Activated B cell treated with CpG ODN at 0.5 μM for 24 hours (primary cell): ENCODE data around the gene HSD11B1L. TPM values are rescaled to one million over a fixed set of nuclear protein-coding genes. Genes with fewer than 3 reads are reported as not detected.
"Not testable (repeated sequence)": the region's sequence is repeated elsewhere in the genome, so short reads cannot be mapped to it uniquely, and the experiment has no call there.

Experiments
- ATAC-seq: fragments of 200-7000 bp; cut with Tn5 transposase; one replicate; pipeline ENCODE4 v1.10.0; 2021; ENCODE audit warnings: low read depth, mild to moderate bottlenecking, moderate library complexity
- CTCF ChIA-PET: fragments of 350-600 bp; sonication (Branson Sonifier 250); formaldehyde crosslinking; loops from one replicate; lab custom pipeline; 2021; ENCODE audit warnings: antibody characterized with exemption; lab: Charles Lee
- POLR2A ChIA-PET: fragments of 350-600 bp; sonication (Branson Sonifier 250); formaldehyde crosslinking; loops from one replicate; lab custom pipeline; 2021; ENCODE audit warnings: antibody characterized with exemption; lab: Charles Lee
- DNase-seq: peaks from one replicate; pipeline ENCODE4 v3.0.0; 2022
- H3K27ac Mint-ChIP-seq: one replicate; pipeline ENCODE4 v1.8.0; 2020; ENCODE audit warnings: mixed read lengths
- H3K27me3 Mint-ChIP-seq: one replicate; pipeline ENCODE4 v1.8.0; 2021; ENCODE audit warnings: mixed read lengths
- H3K36me3 Mint-ChIP-seq: one replicate; pipeline ENCODE4 v1.8.0; 2021; ENCODE audit warnings: low read depth, mixed read lengths
- H3K4me1 Mint-ChIP-seq: one replicate; pipeline ENCODE4 v1.8.0; 2021; ENCODE audit warnings: mixed read lengths
- H3K4me3 Mint-ChIP-seq: one replicate; pipeline ENCODE4 v1.8.0; 2020; ENCODE audit warnings: mild to moderate bottlenecking, mixed read lengths
- H3K9me3 Mint-ChIP-seq: one replicate; pipeline ENCODE4 v1.8.0; 2020; ENCODE audit warnings: mixed read lengths
- intact Hi-C: fragments of 100-400 bp; cut with micrococcal nuclease; formaldehyde crosslinking; loops from one replicate; pipeline ENCODE4 v1.15.1; 2024
- total RNA-seq: library from RNA; stranded (reverse); gene quantifications from 2 replicates; pipeline ENCODE4 v1.2.3, GENCODE V29; 2022
- TF ChIP-seq, protein P1 (sequence below): fragments of 200-600 bp; IDR thresholded peaks from one replicate; pipeline ENCODE4 v1.8.0; 2022; ENCODE audit warnings: antibody characterized with exemption, mild to moderate bottlenecking

The HSD11B1L gene
- total RNA-seq, 1 donor from 2014 or later, result 1.5 TPM

DNA sequence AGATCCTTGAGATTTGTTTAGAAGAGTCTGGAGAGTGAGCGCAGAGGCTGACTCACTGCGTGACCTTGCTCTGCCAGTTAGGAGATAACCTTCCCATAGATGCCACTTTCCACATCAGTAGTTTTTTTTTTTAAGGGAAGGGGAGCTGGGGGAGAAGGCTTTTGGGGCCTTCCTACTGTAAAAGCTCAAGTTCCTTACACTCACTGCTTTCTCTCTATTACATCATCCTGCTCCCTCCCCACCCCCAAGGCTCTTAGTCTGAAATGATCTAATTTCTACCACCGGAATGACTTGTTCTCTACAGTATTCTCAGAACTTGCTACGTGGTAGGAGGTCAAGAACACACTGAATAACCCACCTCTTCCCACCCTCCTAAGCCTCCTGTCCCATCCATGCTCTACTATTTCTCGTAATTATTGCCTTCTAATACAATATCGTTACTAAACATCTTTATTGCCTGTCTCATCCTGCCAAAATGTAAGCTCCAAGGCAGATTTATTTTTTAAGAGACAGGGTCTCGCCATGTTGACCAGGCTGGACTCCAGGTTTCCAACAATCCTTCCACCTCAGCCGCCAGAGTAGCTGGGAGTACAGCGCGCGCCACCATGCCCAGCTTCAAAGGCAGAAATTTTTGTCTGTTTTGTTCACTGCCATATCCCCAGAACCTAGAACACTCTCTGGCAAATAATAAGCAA is 37.9 kb downstream of the HSD11B1L start:
- no peak for ATAC-seq
- Mint-ChIP-seq H3K27me3 (no peaks in the 10 kb centered on the region), H3K27ac (peak overlapping the region; percentile 70), H3K4me1 (peaks cover 27% of the 10 kb centered on the region), H3K36me3 (peaks cover 24% of the 10 kb centered on the region), H3K9me3 (no peaks in the 10 kb centered on the region), H3K4me3 (peak overlapping the region; percentile 89)
- DNase-seq, result no peak
- ChIA-PET CTCF (interaction anchor here (0.9 kb wide), 1 partner anchor 28 kb away, joined by 3 read pairs; no protein-coding TSS in a partner anchor), POLR2A (interaction anchor here (0.5 to 6.5 kb wide), 7 partner anchors 9 to 186 kb away, joined by 3 to 102 read pairs (median 6); partner anchors contain the start of genes DUS3L, RPL36, SAFB and SAFB2)
- TF ChIP-seq, protein P1, sequence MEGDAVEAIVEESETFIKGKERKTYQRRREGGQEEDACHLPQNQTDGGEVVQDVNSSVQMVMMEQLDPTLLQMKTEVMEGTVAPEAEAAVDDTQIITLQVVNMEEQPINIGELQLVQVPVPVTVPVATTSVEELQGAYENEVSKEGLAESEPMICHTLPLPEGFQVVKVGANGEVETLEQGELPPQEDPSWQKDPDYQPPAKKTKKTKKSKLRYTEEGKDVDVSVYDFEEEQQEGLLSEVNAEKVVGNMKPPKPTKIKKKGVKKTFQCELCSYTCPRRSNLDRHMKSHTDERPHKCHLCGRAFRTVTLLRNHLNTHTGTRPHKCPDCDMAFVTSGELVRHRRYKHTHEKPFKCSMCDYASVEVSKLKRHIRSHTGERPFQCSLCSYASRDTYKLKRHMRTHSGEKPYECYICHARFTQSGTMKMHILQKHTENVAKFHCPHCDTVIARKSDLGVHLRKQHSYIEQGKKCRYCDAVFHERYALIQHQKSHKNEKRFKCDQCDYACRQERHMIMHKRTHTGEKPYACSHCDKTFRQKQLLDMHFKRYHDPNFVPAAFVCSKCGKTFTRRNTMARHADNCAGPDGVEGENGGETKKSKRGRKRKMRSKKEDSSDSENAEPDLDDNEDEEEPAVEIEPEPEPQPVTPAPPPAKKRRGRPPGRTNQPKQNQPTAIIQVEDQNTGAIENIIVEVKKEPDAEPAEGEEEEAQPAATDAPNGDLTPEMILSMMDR, result no peak
- intact Hi-C loops, result no loop called here

- no peak for DNase-seq
- Mint-ChIP-seq H3K4me3 (peak overlapping the region; percentile 89), H3K27ac (peak overlapping the region; percentile 93), H3K9me3 (no peaks in the 10 kb centered on the region), H3K36me3 (peaks cover 17% of the 10 kb centered on the region), H3K4me1 (peaks cover 27% of the 10 kb centered on the region), H3K27me3 (no peaks in the 10 kb centered on the region)
- TF ChIP-seq, protein P1, result no peak
- intact Hi-C loops, result no loop called here
- ATAC-seq, result no peak
- CTCF ChIA-PET, result no interaction called here
- POLR2A ChIA-PET, result interaction anchor here (0.6 to 6.5 kb wide), 12 partner anchors 9 to 1350 kb away, joined by 3 to 102 read pairs (median 8); partner anchors contain the start of genes DUS3L, NDUFA11, RPL36 and SAFB
Observed at GRCh38 chr19:5719274-5719960, 38.6 kb downstream of the HSD11B1L start.

GRCh38 chr19:5719961-5720790 is 39.3 kb downstream of the HSD11B1L start, which contains the start of the genes CATSPERD and LONP1:
TSS of gene CATSPERD (plus strand) at chr19:5720637. CDS start at chr19:5720738, 101 bp downstream.
TSS of gene LONP1 (minus strand) at chr19:5720146. CDS start at chr19:5720132, 14 bp downstream.
- ATAC-seq, result peak; percentile 87
- peaks cover 4% of the 10 kb centered on the region for H3K27me3 Mint-ChIP-seq
- H3K9me3 Mint-ChIP-seq, result no peaks in the 10 kb centered on the region
- CTCF ChIA-PET, result interaction anchor here (1.2 kb wide), 1 partner anchor 31 kb away, joined by 5 read pairs; no protein-coding TSS in a partner anchor
- H3K27ac Mint-ChIP-seq, result peak within 1 kb of the TSS; percentile 93
- intact Hi-C loops, result loop anchor here (1.0 to 10.0 kb wide), 7 partner anchors 30 to 705 kb away; partner anchors contain the start of genes KHSRP, MICOS13, RPL36 and SAFB2
- POLR2A ChIA-PET, result interaction anchor here (0.5 to 6.5 kb wide), 15 partner anchors 10 to 1349 kb away, joined by 3 to 102 read pairs (median 7); partner anchors contain the start of genes DUS3L, KDM4B, NDUFA11 and RPL36
- DNase-seq, result peak; percentile 94
- peak within 1 kb of the TSS; percentile 89 for H3K4me3 Mint-ChIP-seq
- peaks cover 17% of the 10 kb centered on the region for H3K36me3 Mint-ChIP-seq
- H3K4me1 Mint-ChIP-seq, result peaks cover 27% of the 10 kb centered on the region
- TF ChIP-seq, protein P1, result no peak

DNA sequence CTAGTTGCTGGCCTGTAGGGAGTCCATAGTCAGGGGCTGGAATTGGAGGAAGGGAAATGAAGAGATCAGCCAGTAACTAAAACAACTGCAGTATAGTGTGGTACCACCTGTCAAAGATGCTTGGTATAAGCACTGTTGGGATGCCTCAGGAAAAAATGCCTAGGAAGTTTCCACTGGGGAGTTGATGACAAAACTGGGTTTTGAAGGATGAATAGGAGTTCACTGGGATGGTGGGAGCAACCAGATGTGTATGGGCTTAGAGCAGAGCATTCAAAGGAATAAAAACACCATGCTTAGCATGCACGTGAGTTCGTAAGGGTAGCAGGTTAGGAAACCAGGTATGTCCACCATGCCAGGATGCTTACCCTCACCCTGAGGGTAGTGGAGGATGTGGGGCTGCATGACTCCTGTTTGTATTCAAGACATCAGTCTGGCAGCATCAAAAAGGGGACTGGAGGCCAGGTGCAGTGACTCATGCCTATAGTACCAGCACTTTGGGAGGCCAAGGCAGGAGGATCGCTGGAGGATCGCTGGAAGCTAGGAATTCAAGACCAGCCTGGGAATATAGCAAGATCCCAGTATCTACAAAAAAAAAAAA is 46.7 kb downstream of the HSD11B1L start:
- intact Hi-C loops, result loop anchor here (10.0 kb wide), 1 partner anchor 697 kb away; the partner anchor contains the start of gene KHSRP
- H3K27ac Mint-ChIP-seq, result no peak overlapping the region
- no peak overlapping the region for H3K4me3 Mint-ChIP-seq
- DNase-seq (no peak), ATAC-seq (no peak)
- H3K4me1 Mint-ChIP-seq, result no peaks in the 10 kb centered on the region
- POLR2A ChIA-PET, result no interaction called here
- TF ChIP-seq, protein P1, result no peak
- H3K36me3 Mint-ChIP-seq, result no peaks in the 10 kb centered on the region
- peaks cover 9% of the 10 kb centered on the region for H3K27me3 Mint-ChIP-seq
- no peaks in the 10 kb centered on the region for H3K9me3 Mint-ChIP-seq
- CTCF ChIA-PET, result no interaction called here

DNA sequence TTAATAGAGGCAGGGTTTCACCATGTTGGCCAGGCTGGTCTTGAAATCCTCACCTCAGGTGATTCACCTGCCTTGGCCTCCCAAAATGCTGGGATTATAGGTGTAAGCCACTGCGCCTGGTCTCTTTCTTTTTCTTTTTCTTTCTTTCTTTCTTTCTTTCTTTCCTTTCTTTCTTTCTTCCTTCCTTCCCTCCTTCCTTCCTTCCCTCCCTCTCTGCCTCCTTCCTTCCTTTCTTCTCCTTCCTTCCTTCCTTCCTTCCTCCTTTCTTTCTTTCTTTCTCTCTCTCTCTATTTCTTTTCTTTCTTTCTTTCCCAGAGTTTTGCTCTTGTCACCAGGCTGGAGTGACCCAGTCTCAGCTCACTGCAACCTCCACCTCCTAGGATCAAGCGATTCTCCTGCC is 52.3 kb downstream of the HSD11B1L start:
- H3K4me1 Mint-ChIP-seq, ATAC-seq, H3K4me3 Mint-ChIP-seq, H3K36me3 Mint-ChIP-seq, H3K9me3 Mint-ChIP-seq, DNase-seq, POLR2A ChIA-PET, H3K27me3 Mint-ChIP-seq, intact Hi-C loops, H3K27ac Mint-ChIP-seq, CTCF ChIA-PET: not testable (repeated sequence)
